NCI-H2081 (cell line): ENCODE measurements around the gene MAGI2.

ENCODE experiments used
- DNase-seq, 2 experiments: peaks; one replicate each; lab custom pipeline; 2025; lab: John Stamatoyannopoulos, UW

The MAGI2 gene

DNA sequence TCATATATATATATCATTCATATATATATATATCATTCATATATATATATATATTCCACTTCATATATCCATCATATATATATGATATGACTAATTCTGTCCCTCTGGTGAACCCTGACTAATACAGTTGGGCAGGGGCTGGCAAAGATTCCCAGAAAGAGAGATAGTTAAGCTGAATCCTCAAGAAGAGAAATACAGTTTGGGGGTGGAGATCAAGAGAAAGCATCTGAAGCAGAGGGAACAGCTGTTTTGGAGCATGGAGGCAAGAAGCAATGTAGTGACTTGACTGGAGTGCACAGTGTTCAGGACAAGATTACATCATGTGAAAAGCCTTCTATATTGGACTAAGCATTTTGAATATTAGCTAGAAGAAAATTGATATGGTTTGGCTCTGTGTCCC lies 540.7 kb downstream of the MAGI2 start:
- DNase-seq = no peak

DNA sequence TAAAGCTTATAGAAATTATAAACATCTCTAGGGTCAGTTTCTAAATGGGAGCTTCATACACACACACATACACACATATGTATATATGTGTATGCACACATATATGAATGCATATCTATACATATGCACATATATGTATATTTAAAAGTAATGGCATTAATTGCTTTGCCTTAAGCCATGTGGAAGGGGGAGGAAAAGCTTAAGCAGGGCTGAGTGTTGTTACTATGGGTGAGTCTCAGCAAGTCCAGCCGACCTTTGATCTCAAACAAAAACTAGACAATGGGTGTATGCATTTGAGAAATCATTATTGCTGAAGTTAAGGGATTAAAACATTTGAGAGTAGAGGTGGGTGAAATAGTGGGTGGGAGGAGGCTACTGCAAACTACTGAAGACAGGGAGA lies 546.7 kb downstream of the MAGI2 start:
- DNase-seq = no peak

DNA sequence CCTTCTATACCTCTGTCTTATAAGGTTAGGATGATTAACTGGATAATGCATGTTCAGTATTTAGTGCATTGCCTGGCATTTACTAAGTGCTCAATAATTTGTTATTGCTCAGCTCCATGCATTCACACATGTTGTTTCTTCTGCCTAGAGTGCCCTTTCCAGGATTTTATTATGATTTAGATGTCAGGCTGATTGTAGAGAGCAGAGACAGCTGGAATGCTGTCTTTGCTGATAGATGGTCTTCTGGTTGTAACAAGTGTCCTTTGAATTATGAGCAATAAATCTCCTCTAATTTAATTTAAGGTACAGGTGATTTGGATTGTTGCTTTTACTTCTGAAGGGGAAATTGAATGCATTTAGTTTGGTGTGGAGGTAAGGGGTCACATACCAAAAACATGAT lies 548.0 kb downstream of the MAGI2 start:
- no peak for DNase-seq

DNA sequence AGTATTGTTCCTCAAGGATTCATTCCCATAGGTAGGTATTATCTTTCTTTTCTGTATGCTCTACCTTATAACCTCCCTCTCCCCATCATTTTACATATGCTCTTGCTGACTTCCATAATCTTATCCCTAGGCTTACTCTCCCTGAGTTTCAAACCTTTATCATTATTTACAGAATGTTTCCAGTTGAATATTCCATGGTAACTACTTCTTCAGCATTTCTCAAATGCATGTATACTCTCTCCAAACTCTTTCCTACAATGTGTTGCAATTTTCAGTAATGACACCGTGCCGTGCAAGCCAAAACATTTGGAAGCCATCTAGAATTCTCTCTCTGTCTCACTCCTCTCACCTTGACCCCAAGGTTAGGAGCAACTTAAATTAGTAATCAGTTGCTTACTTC lies 548.5 kb downstream of the MAGI2 start:
- DNase-seq = no peak

DNA sequence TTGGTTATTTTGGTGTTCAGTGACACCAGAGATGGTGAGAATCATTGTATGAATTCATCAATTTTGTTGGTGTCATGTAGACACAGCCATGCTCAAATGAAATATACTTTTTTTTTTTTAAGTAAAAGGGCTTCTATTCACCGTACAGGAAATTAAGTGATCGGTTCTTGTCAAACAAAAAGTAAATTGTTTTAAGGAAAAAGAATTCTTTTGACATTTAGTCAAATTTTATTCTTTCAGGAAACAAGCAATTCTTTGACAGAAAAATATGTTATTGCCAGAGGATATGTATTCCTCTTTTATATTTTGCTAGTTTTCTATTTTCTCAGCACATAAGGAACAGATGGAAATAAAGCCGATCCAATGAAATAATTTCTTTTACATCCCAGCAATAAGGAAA lies 551.9 kb downstream of the MAGI2 start:
- no peak for DNase-seq

DNA sequence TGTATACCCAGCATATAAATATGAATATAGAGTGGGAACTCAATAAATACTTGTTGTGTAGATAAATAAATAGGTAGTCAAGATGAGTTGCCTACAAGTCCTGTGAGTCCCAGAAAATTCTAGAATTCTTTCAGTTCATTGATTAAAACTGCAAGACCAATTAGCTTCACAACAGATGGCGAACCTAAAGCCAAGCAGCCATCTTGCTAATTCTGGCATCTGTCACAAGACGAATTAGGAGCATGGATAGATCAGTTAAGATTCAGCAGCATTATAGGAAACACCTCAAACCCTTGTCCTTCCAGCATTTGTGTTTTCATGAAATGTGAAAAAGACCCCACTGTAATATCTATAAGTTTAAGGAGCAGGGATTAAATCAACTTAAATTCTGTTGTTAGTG lies 552.7 kb downstream of the MAGI2 start:
- DNase-seq = no peak

DNA sequence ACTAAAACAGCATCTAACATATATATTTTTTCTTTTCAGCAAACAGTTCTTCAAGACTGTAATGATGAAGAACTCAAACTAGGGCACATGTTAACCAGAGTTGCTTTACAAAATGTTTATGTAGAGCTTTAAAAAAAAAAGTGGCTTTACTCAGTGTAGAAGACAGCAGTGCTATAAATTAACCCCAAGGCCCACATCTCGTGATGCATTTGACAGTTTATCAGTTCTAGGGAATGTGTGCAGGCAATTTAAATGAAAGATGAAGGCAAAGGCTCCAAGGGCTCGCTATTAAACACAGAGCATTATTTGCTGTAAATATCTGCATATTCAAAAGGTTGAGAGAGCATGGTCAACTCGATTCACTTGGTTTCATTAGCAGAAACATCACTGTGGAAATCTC lies 558.1 kb downstream of the MAGI2 start:
- no peak for DNase-seq

DNA sequence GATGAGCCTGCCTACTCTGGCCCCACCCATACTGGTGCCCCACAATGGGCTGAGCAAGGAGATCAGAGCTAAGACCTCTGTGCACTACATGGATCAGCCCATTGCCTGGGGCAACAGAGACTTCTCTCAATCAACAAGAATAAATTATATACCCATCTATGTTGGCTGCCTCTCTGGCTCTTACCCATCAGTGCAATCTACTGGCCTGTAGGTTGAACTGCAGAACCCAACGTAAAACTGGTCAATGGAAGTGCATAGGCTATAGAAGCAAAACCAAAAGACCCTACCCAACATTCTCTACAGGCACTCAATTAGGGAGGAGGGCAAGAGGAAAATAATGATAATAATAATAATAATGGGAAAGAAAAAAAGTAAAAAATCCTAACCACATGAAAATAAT lies 574.3 kb downstream of the MAGI2 start:
- DNase-seq = no peak

DNA sequence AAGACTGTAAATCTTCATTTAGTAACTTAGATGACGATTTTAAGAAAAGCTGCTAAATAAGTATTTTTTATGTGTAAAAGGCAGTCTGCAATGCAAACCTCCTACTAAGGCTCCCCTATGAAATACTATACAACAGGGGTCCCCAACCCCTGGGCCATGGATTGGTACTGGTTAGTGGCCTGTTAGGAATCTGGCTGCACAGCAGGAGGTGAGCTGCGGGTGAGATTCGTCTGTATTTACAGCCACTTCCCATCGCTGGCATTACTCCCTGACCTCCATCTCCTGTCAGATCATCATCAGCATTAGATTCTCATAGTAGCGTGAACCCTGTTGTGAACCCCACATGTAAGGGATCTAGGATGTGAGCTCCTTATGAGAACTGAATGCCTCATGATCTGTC lies 580.4 kb downstream of the MAGI2 start:
- no peak for DNase-seq

DNA sequence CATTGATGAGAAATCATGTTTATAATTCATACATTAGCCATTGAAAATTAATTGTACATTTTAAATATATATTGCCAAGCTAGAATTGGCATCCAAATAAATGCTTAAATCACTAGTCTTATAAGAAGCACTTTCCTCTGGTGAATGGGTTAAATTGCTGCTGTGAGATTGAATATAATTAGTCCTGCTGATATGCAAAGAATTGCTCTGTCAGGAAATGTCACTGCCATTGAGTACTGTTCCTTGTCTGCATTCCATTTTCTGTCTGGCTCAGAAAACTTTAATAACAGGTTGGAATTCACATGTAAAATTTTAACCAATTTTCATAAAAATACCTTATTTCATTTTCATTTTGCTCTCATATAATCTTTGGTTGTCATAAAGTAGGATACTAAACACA lies 589.1 kb downstream of the MAGI2 start:
- DNase-seq = peak in 1 of 2 experiments; percentile 46

DNA sequence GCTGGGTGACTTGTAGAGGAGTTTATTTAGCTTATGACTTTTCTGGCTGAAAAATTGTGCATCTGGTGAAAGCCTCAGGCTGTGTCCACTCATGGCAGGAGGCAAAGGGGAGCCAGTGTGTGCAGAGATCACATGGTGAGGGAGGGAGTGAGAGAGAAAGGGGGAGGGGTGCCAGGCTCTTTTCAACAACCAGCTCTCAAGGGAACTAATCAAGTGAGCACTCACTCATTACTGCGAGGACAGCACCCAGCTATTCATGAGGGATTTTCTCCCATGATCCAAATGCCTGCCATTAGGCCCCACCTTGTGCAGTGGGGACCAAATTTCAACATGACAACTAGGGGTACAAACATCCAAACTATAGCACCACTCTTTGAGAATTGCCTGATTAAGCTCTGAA lies 590.2 kb downstream of the MAGI2 start:
- peak; percentile 10 to 13 for DNase-seq

DNA sequence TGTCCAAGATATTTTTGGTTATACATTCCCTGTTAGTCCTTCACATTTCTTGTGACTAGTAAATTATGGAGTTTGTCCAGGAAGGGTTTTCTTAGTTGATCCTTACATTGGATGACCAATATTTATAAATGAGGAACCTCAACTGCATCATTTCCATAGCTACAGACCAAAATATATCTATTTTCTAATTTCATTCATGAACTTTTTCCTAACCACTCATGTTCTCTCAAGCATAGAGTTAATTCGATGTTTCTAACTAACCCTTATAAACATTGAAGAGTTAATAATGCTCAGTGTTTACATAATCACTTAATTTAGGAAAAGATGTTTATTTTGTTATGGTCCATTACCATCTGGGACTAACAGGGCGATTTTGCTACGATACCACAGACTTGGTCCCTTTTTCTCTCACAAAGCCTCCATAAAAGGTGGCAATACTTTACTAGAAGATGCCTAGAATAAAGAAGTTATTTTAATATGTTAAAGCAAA lies 591.0 kb downstream of the MAGI2 start:
- peak in 1 of 2 experiments; percentile 43 for DNase-seq

DNA sequence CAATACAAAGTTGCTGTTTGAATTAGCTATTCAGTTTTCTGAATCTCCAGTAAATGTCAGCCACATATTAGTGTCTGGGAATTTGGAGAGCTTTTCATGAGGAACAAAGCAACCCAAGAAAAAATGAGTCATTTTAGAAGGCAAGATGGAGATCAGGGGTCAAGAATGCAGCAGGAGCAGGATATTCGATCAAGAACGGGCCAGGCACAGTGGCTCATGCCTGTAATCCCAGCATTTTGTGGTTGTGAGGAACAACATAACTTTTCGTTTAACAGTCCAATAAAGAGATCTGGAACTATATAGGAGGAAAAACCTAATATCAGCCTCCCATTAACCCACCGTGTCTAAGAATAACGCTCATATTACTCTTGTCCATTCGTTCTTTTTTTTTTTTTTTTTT lies 600.5 kb downstream of the MAGI2 start:
- DNase-seq = no peak

DNA sequence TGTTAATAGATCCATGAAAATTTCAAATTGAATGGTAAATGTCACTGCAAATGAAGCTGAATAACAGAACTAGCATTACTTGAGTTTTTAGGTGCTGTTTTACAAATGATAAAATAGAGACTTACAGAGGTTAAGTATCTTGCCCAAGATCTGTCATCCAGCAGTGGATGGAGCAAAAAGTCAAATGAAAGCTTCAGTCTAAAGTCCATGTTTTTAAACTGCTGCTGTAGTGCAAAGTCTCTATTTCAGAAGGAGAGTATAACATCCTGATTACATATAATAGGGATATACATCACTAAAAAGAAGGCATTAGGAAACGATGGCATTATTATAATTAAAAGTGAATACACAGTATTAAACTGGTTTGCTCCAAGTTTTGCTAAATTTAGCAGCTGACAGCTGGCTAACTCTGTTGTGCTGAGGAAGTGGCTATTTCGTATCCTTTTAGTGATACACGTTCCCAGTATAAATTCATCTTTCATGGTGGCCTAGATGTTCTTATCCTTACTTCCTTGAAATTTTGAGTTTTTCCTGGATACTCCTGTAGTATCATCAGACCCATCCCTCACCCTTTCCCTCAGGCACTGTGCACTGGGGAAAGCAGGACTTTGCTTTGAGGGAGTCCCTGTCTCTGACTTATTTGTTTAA lies 603.2 kb downstream of the MAGI2 start:
- no peak for DNase-seq

DNA sequence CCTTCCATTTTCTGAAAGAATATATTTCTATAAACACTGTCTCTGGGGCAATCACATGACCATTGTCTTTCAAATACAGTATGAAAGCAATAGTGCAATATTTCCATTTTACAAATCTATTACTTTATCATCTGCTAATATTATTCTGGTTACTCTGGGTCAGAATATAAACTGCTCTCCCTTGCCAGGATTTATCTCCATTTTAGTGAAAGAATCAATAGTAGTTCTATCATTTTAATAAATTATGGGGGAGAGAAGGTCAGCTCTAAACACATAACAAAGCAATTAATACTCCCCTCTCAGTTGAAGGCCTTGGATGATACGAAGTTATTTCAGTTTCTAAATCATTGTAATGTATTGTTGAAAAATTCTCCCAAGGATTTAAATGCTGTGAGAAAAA lies 608.3 kb downstream of the MAGI2 start:
- no peak for DNase-seq

DNA sequence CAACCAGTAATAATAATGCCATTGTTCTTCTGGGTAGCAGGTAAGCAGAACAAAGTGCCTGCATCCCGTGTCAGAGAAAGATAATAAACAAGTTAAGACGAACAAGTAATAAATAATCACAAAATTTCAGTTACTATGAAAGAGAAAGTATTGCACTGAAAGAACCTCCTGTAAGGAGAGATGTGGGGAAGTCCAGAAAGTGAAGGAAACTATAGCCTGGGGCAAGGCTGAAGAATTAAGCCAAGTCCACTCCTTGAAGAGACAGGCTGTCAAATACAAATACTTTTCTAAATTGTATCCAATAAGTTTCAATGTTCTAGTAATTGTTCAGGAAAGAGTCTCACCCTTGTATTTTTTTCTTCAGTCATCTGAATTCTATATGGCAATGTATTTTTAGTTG lies 611.4 kb downstream of the MAGI2 start:
- no peak for DNase-seq

DNA sequence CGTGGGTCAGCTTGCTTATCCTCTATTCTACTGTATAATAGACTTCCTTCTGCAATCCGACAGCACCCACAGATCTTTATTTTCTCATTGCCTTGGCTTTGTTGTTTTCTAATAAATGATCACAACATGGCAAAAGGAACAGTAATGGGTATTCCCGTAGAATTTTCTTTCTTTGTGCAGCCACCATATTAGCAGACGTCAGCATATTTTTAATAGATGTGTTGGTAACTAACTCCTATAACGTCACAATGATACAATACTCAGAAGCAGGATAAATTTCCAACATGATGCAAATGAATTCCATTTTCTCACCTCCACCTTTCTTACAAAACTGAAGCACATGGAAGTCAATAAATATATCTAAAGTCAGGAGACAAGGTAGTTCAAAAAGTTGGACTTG lies 617.6 kb downstream of the MAGI2 start:
- DNase-seq = no peak

DNA sequence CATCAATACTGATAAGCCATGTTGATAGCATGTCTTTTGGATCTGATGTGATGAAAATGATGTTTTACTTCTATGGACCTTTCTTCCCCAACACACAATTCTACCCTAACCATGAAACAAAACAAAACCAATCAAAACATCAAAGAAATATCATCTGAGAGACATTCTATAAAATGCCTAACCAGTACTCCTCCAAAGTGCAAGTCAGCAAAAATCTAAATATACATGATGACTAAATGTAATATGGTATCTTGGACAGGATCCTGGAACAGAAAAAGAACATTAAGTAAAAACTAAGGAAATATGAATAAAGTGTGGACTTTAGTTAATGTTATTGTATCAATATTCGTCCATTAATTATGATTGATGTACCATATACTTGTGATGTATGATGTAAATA lies 625.1 kb downstream of the MAGI2 start:
- DNase-seq = no peak

DNA sequence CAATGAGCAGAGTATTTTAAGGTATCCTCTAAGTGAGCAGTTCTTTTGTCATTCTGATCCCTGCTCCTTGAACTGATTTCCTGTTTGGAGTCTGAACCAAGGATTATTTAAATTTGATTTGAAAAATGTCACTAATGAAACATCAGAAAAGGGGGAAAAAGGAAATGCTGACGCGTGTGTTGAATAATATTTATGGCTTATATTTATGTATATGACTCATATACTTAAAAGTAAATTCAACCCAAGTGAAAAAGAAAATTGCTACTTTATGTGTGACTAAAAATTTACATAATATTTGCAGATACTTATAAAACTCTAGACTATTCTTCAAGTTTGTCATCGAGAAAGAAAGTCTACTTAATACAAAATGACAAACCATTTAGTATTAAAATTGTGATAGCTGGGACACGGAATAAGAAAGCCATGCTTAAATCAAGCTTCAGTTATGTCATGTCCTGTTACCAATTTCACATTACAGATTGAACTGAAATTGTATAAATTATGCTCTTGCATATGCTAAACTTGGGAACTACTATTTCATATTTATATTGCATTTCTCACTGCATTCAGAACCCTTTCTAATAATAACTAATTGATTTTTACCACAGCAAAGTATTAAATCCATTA lies 649.9 kb downstream of the MAGI2 start:
- no peak for DNase-seq

DNA sequence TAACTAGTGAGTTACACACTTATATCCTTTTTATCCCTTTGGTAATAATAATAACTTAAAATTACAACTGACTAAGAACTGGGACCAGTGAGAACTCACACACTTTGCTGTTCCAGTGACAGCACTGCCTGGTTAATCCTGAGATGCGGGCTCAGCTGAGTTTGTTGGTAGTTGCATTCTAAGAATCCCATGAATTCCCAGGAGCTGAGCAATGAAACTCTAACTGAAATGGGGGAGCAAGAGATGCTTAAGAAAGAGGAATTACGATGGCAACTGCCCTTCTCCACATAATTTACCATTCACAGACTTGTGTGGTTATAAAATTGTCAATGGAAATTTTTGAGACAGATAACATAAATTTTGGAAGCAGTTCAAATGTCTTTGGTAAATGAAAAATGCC lies 659.4 kb downstream of the MAGI2 start:
- no peak for DNase-seq

DNA sequence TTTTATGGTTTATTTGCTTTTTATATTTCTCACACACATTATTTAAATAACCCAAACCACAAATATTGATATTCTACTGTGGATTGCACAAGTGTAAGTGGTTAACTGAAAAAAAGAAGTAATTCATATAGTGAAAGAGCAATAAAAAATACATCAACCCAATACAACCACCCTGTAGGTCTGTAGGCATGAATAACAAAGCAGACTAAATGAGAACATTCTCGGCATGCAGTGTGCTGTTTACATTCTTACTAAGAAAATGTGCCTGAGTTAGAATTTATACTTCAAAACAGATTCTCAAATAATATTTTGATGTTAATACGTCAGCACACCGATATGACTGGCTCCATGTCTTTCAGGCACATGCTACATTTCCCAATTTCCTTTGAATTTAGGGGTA lies 660.8 kb downstream of the MAGI2 start:
- no peak for DNase-seq

DNA sequence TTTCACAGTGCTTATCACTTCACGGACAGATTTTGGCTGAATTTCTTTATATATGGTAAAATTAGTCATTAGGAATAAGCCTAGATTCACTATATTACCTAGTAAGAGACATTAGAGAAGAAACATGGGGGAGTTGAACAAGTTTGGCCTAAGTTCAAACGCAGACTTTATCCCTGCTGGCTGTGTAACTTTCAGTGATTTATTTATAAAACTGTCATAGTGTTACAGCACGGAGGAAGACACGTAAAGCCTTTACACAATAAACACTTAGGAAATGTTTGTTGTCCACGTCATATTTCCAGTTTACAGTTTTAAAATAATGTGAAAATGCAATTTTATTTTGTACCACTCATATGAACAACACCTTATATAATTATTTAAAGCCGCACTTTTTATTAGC lies 661.5 kb downstream of the MAGI2 start:
- no peak for DNase-seq

DNA sequence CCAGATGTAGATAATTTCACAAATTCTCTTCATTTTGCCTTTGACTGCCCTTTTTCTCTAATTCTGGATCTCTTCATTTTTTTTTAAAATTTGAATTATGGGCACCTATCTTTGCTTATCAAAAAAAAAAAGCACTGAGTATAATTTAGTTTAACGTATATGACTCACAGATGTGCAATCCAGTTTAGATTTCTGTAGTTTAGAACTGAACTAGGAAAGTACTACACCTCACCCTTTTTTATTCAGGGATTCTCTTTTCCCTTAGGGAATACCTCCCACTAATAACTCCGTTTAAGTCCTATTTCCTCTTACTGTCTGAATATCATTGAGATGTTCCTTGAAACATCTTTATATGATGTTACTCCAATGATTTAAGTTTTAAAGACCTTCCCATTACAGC lies 665.0 kb downstream of the MAGI2 start:
- no peak for DNase-seq

DNA sequence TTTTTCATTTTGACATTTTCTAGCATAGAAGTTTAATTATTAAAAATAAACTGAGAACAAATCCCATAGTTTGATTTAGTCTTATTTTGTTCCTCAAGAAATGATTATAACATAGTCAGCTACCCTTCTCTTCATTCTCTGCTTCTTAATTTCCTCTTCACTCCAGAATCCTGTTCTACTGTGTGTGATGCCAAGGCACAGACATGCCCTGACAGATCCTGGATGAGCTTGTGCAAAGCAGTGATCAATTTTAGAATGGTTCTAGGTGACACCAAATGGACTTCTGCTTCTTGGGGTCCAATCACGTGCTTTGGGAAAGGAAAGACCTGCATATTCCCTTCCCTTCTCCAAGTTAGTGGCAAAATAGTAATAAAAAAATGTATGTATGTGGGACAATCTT lies 665.6 kb downstream of the MAGI2 start:
- DNase-seq = no peak
